ENCODE results near the gene ZNF45. TPM values are rescaled to one million over a fixed set of nuclear protein-coding genes. Genes with fewer than 3 reads are reported as not detected.

ZNF45 gene
- total RNA-seq, 1 donor from 2014 or later, result 19.9 TPM

DNA sequence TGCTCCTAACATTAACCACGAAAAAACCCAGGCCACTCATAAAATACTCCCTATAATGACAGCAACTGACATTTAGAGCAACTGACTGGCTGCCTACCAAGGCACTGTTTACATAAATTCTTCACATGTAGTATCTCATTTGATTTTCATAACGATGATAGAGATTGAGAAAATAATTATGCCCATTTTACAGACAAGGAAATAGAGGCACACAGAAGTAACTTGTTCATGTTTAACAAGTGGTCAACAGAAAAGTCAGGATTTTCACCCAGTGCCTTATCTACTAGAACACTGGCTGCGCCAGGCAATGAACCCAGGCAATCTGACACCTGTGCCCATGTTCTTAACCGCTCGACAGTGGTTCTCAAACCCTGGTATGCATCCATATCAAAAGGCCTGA is 6.3 kb downstream of the ZNF45 start:
- no peak overlapping the region for H3K4me3 Mint-ChIP-seq (ENCODE audit: unreplicated experiment)
- peaks cover 2% of the 10 kb centered on the region for H3K4me1 Mint-ChIP-seq (ENCODE audit: unreplicated experiment)

DNA sequence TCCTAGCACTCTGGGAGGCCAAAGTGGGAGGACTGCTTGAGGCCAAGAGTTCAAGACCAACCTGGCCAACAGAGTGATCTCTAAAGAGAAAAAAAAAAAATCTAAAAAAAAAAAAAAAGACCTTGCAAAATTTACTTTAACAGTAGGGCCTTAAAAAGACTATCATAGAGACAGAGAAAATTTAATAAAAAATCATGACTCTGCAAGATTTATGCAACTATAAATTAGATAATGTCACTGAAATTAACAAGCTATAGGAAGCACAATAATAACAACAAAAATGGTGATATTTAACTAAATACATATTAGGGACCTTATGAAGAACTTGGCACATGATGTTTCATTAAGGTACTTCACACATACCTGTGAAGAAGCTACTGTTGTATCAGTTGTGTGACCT is 11.2 kb downstream of the ZNF45 start:
- no peaks in the 10 kb centered on the region for H3K27me3 Mint-ChIP-seq (ENCODE audit: unreplicated experiment)
- H3K4me3 Mint-ChIP-seq (ENCODE audit: unreplicated experiment), result no peak overlapping the region
- TF ChIP-seq, protein P1, sequence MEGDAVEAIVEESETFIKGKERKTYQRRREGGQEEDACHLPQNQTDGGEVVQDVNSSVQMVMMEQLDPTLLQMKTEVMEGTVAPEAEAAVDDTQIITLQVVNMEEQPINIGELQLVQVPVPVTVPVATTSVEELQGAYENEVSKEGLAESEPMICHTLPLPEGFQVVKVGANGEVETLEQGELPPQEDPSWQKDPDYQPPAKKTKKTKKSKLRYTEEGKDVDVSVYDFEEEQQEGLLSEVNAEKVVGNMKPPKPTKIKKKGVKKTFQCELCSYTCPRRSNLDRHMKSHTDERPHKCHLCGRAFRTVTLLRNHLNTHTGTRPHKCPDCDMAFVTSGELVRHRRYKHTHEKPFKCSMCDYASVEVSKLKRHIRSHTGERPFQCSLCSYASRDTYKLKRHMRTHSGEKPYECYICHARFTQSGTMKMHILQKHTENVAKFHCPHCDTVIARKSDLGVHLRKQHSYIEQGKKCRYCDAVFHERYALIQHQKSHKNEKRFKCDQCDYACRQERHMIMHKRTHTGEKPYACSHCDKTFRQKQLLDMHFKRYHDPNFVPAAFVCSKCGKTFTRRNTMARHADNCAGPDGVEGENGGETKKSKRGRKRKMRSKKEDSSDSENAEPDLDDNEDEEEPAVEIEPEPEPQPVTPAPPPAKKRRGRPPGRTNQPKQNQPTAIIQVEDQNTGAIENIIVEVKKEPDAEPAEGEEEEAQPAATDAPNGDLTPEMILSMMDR (IDR thresholded peaks at IDR 0.05), result no peak
- DNase-seq (ENCODE audit: extremely low spot score, unreplicated experiment), result no peak
- H3K9me3 Mint-ChIP-seq (ENCODE audit: unreplicated experiment), result peaks cover 19% of the 10 kb centered on the region
- H3K36me3 Mint-ChIP-seq (ENCODE audit: unreplicated experiment), result peaks cover 86% of the 10 kb centered on the region
- H3K4me1 Mint-ChIP-seq (ENCODE audit: unreplicated experiment), result no peaks in the 10 kb centered on the region
- no peak overlapping the region for H3K27ac Mint-ChIP-seq (ENCODE audit: unreplicated experiment)

More for the DNA sequence above, 6.3 kb downstream of the ZNF45 start:
- TF ChIP-seq, protein P1 (IDR thresholded peaks at IDR 0.05), result no peak
- peaks cover 6% of the 10 kb centered on the region for H3K9me3 Mint-ChIP-seq (ENCODE audit: unreplicated experiment)
- no peak overlapping the region for H3K27ac Mint-ChIP-seq (ENCODE audit: unreplicated experiment)
- no peak for DNase-seq (ENCODE audit: extremely low spot score, unreplicated experiment)
- H3K27me3 Mint-ChIP-seq (ENCODE audit: unreplicated experiment), result no peaks in the 10 kb centered on the region
- peaks cover 77% of the 10 kb centered on the region for H3K36me3 Mint-ChIP-seq (ENCODE audit: unreplicated experiment)

GRCh38 chr19:43914051-43914450 is 21.0 kb downstream of the ZNF45 start:
- Mint-ChIP-seq H3K9me3 (ENCODE audit: unreplicated experiment) (peaks cover 70% of the 10 kb centered on the region), H3K27ac (ENCODE audit: unreplicated experiment) (no peak overlapping the region), H3K36me3 (ENCODE audit: unreplicated experiment) (peaks cover 86% of the 10 kb centered on the region), H3K4me1 (ENCODE audit: unreplicated experiment) (no peaks in the 10 kb centered on the region), H3K4me3 (ENCODE audit: unreplicated experiment) (no peak overlapping the region), H3K27me3 (ENCODE audit: unreplicated experiment) (no peaks in the 10 kb centered on the region)
- TF ChIP-seq, protein P1 (IDR thresholded peaks at IDR 0.05), result no peak
- DNase-seq (ENCODE audit: extremely low spot score, unreplicated experiment), result no peak

GRCh38 chr19:43913383-43913782 is 21.7 kb downstream of the ZNF45 start:
- Mint-ChIP-seq H3K27me3 (ENCODE audit: unreplicated experiment) (no peaks in the 10 kb centered on the region), H3K9me3 (ENCODE audit: unreplicated experiment) (peaks cover 68% of the 10 kb centered on the region), H3K4me3 (ENCODE audit: unreplicated experiment) (no peak overlapping the region), H3K4me1 (ENCODE audit: unreplicated experiment) (no peaks in the 10 kb centered on the region), H3K36me3 (ENCODE audit: unreplicated experiment) (peaks cover 80% of the 10 kb centered on the region), H3K27ac (ENCODE audit: unreplicated experiment) (no peak overlapping the region)
- no peak for DNase-seq (ENCODE audit: extremely low spot score, unreplicated experiment)
- TF ChIP-seq, protein P1 (IDR thresholded peaks at IDR 0.05), result no peak

GRCh38 chr19:43910884-43911283 is 24.2 kb downstream of the ZNF45 start:
- Mint-ChIP-seq H3K36me3 (ENCODE audit: unreplicated experiment) (peaks cover 57% of the 10 kb centered on the region), H3K27ac (ENCODE audit: unreplicated experiment) (no peak overlapping the region), H3K27me3 (ENCODE audit: unreplicated experiment) (no peaks in the 10 kb centered on the region), H3K9me3 (ENCODE audit: unreplicated experiment) (peaks cover 77% of the 10 kb centered on the region), H3K4me3 (ENCODE audit: unreplicated experiment) (no peak overlapping the region), H3K4me1 (ENCODE audit: unreplicated experiment) (no peaks in the 10 kb centered on the region)
- DNase-seq (ENCODE audit: extremely low spot score, unreplicated experiment), result no peak
- TF ChIP-seq, protein P1 (IDR thresholded peaks at IDR 0.05), result no peak

Measured in osteocyte (in vitro differentiated cells).